T-cell (primary cell): ENCODE measurements around the gene TRIM26. TPM values are rescaled to one million over a fixed set of nuclear protein-coding genes. Genes with fewer than 3 reads are reported as not detected.

Source experiments
- total RNA-seq, 35 experiments: library from RNA in 6 of 35; stranded (reverse) in 6 of 35; fragments of 120-200 nt in 1 of 35; gene quantifications; one replicate each; pipeline versions ENCODE4 v1.2.1 to v1.2.4 and lab custom pipeline; 2013 to 2026

The TRIM26 gene
- total RNA-seq, 5 donors from 2014 or later (not counting 1 experiment from before 2014, with no cell fraction given) = 46.4 to 57.4 (median 54.1) TPM

Other genes starting within 250 kb of the TRIM26 start
- gene POLR1H, start 152.1 kb downstream of the TRIM26 start, total RNA-seq = 10 to 100 TPM; 28.7 to 43.5 (median 36.5) TPM
- 10 to 100 TPM; 47.2 to 61.4 (median 55.6) TPM for gene PPP1R11, start 146.2 kb downstream of the TRIM26 start, total RNA-seq
- gene RNF39, start 137.6 kb downstream of the TRIM26 start, total RNA-seq = not detected
- under 1 TPM in 1 of 5 donors, not detected in 4; 0.44 TPM for gene TRIM31, start 100.3 kb downstream of the TRIM26 start, total RNA-seq
- gene TRIM40, start 77.3 kb downstream of the TRIM26 start, total RNA-seq = not detected
- gene TRIM10, start 52.2 kb downstream of the TRIM26 start, total RNA-seq = not detected
- not detected for gene TRIM15, start 49.9 kb downstream of the TRIM26 start, total RNA-seq
- gene TRIM39, start 113.5 kb upstream of the TRIM26 start, total RNA-seq = 10 to 100 TPM; 25.1 to 50.6 (median 29.5) TPM
- gene RPP21, start 131.8 kb upstream of the TRIM26 start, total RNA-seq = 10 to 100 TPM; 38.4 to 64.6 (median 56.7) TPM